ENCODE results near the gene TMEM81. TPM values are rescaled to one million over a fixed set of nuclear protein-coding genes. Genes with fewer than 3 reads are reported as not detected.

TMEM81 gene
- polyA plus RNA-seq, 10 donors = 1.8 to 3.0 (median 2.1) TPM

DNA sequence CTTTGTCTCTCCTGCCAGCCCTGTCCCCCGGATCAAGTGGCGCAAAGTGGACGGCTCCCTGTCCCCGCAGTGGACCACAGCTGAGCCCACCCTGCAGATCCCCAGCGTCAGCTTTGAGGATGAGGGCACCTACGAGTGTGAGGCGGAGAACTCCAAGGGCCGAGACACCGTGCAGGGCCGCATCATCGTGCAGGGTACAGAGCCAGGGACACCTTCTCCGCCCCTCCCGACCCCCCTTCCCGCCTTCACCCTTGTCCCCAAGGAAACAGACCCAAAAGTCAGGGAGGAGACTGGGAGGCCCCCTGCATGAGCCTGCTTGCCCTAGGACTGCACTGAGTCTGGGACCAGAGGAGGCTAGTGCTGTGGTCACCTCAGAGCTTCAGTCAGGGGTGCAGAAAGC is 23.0 kb downstream of the TMEM81 start:
- no peak for DNase-seq

- DNase-seq = no peak
These were observed 23.5 kb downstream of the TMEM81 start for GRCh38 chr1:205060746-205061145.

- no peak for DNase-seq
These were observed 24.6 kb downstream of the TMEM81 start for GRCh38 chr1:205059660-205060059.

DNA sequence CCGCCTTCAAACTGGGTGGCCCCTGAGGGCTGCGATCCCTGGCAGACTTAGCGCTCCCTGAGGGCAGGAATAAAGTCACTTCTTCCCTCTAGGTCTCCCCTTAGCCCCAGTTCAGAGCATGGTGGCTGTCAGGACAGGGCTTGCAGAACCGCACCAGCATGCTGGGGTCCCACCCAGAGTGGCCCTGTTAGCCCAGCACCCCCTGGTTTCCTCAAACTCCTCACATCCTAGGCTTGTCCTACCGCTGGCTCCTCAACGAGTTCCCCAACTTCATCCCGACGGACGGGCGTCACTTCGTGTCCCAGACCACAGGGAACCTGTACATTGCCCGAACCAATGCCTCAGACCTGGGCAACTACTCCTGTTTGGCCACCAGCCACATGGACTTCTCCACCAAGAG is 25.4 kb downstream of the TMEM81 start:
- no peak for DNase-seq

GRCh38 chr1:205057808-205058575 is 26.3 kb downstream of the TMEM81 start:
- no peak for DNase-seq

DNA sequence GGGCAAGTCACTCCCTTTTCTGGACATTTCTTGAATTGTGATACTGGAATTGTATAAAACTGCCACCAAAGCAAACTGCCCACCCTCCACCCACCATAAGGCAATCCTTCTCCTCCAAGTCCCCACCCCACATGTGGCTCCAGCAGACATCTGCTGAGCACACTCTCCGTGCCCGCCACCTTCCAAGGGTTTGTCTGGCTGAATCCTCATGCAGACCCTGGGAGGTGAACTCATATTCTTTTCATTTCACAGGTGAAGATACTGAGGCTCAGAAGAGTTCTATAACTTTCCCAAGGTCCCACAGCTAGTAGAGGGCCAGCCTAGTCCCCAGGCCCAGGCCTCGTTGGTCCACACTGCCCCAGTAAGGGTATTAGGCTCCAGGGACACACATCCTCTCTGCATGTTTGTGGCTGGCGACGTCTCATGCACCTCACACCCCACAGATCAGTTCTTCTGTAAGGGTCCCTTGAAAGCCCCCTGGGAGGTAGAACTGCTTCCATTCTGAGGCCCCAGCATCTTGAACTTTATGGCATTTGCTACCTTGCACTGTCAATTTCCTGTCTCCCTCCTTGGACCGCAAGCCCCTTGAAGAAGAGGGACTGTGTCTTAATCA is 27.2 kb downstream of the TMEM81 start:
- no peak for DNase-seq

- DNase-seq = no peak
These were observed 28.1 kb downstream of the TMEM81 start for GRCh38 chr1:205056188-205056611.

DNA sequence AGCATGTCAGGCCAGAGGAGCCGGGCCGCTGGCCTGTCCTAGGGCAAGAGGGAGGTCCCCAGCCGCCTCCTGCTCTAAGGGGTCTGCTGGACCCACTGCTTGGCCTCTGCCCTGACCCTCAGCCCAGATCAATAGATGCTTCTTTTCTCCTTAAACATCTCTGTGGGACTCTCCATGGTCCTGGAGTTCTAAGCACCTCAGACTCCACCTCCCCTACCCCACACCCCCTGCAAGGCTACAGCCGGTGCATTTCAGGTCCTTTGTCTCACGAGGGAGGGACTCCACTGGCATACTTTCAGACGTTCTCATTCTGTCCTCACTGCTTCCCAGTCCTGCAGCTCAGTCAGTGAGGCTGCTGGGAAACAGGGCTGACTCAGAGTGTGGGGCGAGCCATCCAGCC is 30.2 kb downstream of the TMEM81 start:
- DNase-seq = no peak

- no peak for DNase-seq
These were observed 31.0 kb downstream of the TMEM81 start for GRCh38 chr1:205053296-205053695.

DNA sequence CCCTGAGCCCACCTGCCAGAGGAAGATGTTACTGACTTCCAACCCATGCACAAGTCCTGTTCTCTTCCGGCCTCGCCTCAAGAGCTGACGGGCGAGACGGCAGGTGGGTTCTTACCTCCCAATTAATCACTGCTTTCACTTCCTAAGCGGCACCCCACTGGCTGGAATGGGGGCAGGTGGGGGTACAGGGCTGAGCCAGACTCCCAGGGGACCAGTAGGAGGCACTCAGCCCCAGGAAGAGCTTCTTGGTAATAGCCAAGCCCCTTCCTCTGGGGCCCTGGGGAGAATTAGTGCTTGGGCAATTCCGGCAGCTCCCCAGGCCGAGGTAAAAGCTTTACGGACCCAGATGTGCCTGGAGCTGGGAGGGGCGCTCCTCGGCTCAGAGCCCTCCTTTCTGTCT is 31.6 kb downstream of the TMEM81 start:
- no peak for DNase-seq

GRCh38 chr1:205049479-205049878 is 34.8 kb downstream of the TMEM81 start:
- DNase-seq = no peak

- DNase-seq = no peak
These were observed 35.9 kb downstream of the TMEM81 start for GRCh38 chr1:205048382-205048781.

DNA sequence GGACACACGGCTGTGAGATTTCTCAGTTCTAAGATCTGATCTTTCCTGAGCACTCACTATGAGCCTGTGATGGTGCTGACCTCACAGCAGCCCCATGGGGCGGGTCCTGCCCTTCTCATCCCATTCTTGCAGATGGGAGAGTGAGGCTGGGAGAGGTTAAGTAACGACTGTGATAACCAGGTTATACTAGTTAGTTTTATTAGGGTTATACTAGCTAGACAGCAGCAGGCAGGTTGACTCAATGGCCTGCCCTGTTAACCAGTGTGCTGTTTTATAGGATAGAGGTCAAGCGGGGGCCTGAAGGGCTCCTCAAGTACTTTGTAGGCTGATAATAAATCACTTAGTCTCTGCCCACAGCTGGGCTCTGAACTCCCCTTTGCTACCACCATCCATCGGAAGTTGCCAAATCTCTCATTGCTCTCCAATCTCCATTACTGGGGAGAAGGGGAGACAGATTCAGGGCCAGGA is 36.5 kb downstream of the TMEM81 start:
- DNase-seq = no peak

DNA sequence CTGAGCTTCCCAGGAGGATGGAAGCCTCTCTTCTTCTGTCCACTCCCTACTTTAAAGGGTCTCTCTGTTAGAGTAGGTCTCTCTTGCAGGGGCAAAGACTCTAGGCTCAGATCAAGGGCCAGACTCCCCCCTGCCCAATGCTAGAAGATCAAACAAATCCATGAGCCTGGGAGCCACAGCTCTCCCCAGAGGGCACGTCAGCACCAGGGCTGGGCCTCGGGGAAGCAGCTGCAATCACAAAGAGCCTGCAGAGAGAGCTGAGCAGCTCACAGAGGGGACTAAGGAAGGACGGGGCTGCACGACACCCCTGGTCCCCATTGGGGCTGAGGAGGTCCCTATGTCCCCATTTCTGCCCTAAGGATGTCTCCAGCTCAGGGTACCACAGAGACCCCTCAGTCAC is 37.4 kb downstream of the TMEM81 start:
- DNase-seq = no peak

DNA sequence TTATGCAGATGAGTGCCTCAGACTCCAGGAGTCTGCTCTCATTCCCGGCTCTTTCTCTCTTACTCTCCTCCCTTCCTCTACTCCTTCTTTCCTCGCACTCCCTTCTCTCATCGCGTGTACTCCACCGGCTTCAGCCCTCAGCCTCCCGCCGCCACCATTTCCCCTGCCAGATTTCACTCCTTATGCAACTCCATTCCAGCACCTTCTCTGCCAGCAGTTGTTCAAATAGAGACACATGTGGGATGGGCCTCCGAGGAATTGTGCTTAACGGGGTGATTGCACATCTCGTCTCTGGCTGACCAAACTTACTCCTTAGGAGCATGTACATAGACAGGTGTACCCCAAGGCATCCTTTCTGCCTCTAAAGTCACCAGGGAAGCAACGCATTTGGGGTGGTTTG is 39.1 kb downstream of the TMEM81 start:
- no peak for DNase-seq

DNA sequence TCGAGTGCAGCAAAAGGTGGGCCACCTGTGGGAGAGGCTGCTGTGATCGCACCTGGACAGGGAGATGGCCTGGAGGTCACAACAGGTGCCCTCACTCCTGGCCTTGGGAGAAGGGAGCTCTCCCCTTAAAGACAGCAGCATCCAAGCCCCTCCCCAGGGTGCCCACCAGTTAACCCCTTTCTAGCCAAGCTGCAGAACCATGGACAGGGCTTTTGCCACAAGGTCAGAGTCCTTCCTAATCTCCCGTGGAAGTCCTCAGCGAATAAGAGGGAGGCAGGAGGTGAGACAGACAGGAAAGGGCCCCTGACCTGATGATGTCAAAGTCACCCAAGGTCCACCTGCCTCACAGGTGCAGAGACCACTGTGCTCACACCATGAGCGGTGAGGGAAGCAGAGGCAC is 39.5 kb downstream of the TMEM81 start:
- no peak for DNase-seq

DNA sequence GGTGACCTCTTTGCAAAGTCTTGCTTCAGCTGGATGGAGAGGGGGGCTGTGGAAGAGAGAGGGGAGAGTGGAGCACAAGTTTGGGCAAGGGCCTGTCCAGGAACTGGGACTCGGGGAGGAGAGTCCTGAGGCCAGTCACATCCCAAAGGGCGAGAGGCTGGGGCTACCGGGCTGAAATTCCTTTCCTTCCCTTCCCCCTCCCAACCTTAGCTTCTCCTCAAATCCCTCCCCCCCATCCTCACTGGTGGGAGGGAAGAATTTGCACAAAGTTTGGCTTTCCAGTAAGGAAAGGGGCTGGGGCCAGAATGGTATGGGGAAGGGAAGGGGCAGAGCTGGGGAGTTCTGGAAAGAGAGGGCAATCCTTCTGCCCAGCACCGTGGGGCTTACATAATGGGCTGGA is 40.4 kb downstream of the TMEM81 start:
- no peak for DNase-seq

DNA sequence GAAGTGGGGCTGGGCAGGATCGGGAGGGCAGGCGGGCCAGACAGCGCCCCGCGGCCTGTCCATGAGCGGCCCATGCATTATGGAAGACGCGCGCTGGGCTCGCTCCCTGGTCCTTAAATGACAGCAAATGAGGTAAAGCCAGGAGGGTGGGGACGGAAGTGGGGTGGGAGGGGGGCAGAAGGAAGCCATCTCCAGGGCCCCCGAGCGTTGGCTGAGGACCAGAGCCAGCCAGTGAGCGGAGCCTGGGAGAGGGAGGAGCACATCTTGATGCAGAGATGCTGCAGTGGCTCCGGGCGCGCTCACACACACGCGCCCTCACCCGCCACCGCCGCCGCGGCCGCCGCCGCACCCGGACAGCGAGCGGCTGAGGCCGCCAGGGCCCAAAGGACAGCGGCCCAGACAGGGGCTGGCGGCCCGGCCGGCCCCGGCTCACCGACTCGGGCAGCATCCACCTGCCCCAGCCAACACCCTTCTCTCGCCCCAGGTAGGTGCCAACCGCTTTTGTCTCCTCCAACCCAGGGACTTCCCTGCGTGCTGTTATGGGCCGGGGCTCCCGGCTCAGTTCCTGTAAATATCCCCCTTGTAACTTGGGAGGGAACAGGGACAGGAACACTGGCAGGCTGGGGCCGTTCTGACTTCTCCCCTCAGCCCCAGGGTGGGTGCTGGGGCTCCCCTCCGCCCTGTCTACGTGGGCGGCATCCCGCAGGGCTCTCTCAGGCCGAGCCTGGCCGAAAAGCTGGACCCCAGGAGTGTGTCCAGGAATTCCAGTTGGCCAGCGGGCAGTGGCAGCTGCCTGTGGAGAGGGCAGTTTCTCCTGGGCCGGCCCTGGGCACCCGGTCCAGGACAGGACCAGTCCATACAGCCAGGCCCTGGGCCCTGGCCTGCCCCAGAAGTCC is 41.1 kb downstream of the TMEM81 start, which contains the start of gene CNTN2:
TSS of gene CNTN2 (plus strand) at position 302 of the 896 bp plus-strand sequence. CDS start 9,974 bp downstream, outside the sequence.
- DNase-seq = peak in 1 of 3 donors; percentile 27

DNA sequence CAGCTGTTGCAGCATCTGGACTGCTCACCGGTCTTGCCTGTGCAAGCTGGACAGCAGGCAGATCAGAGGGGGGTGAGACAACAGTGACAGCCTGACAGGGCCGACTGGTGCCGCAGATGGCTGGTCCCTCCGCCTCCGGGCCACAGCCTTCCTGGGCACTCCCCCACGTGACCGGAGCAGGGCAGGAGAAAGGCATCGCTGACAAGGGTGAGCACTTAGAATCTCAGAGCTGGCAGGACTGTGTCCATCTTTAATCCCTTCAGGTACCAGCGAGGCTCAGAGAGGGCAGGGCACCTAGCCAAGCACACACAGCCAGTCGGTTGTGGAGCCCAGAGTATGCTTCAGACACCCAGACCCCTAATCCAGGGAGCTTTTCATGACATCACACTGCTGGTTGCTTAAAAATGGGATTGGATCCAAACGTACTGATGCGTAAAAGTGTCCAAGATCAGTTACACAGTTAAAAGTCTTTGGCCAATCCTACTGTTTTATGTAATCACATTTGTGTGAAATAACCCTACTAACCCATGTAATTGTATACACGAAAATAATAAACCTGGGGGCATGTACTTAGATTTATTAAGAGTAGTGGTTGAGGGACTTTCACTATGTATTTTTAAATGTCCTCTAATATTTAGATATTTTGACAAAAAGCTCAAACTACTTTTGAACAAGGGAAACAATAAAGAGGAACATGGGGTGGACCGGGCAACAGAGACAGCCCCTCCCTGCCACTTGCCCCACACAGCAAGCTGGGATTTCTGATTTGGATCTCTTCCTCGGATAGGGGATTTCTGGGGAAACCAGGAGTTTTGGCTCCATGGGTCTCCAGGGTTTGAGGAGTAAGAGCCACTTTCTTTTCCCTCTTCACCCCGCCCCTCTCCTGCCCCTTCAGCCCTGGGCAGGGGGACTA is 42.0 kb downstream of the TMEM81 start:
- no peak for DNase-seq

GRCh38 chr1:205041001-205041715 is 43.1 kb downstream of the TMEM81 start:
- no peak for DNase-seq
